ENCODE data around the gene HEXIM1. TPM values are rescaled to one million over a fixed set of nuclear protein-coding genes. Genes with fewer than 3 reads are reported as not detected.

The HEXIM1 gene
- total RNA-seq, 1 experiment from 2014 or later, result 59.1 TPM

GRCh38 chr17:45113424-45113754, 34.9 kb upstream of the HEXIM1 start:
- Histone ChIP-seq H3K36me3 (ENCODE audit: control insufficient read depth, insufficient read depth, low read length) (no peaks in the 10 kb centered on the region), H3K27me3 (ENCODE audit: control insufficient read depth, insufficient read depth, low read length) (no peaks in the 10 kb centered on the region), H3K4me1 (ENCODE audit: control insufficient read depth, insufficient read depth, low read length) (peaks cover 13% of the 10 kb centered on the region), H3K4me3 (ENCODE audit: low read depth in 2 of 2, low read length in 2 of 2) (no peak overlapping the region), H3K27ac (ENCODE audit: low read length) (no peak overlapping the region), H3K9me3 (ENCODE audit: control insufficient read depth, insufficient read depth, low read depth, low read length) (no peaks in the 10 kb centered on the region)
- ChIA-PET POLR2A (no interaction called here), CTCF (interaction anchor here (0.5 kb wide), 1 partner anchor 22 kb away, joined by 3 read pairs; the partner anchor contains the start of gene ACBD4)
- in situ Hi-C loops (cut with HindIII; ENCODE audit: low pct_unique_long_range_greater_than_20kb, low sequenced_read_pairs), result no loop called here
- no peak for ATAC-seq
- BruUV-seq (replicated peaks), result no TSS peak
- no peak for DNase-seq (ENCODE audit: low read depth, low spot score)
- intact Hi-C loops (cut with micrococcal nuclease; ENCODE audit: unreplicated experiment), result no loop called here
- no peak for TF ChIP-seq REST (IDR thresholded peaks at IDR 0.05; ENCODE audit: insufficient read depth in 1 of 2, low read depth in 2 of 2, low read length in 1 of 2)
- TF ChIP-seq SIN3A (IDR thresholded peaks at IDR 0.05; ENCODE audit: borderline replicate concordance, insufficient read depth, low read depth, low read length), result no peak
- TF ChIP-seq POLR2AphosphoS5 (IDR thresholded peaks at IDR 0.05; ENCODE audit: low read depth, low read length), result no peak
- no peak for TF ChIP-seq TCF7L2 (IDR thresholded peaks at IDR 0.05; ENCODE audit: low read depth, low read length)
- no peak for TF ChIP-seq CTCF (IDR thresholded peaks at IDR 0.05)

- CTCF ChIA-PET, result no interaction called here
- Histone ChIP-seq H3K27me3 (ENCODE audit: control insufficient read depth, insufficient read depth, low read length) (no peaks in the 10 kb centered on the region), H3K27ac (ENCODE audit: low read length) (no peak overlapping the region), H3K9me3 (ENCODE audit: control insufficient read depth, insufficient read depth, low read depth, low read length) (no peaks in the 10 kb centered on the region), H3K4me1 (ENCODE audit: control insufficient read depth, insufficient read depth, low read length) (peaks cover 9% of the 10 kb centered on the region), H3K4me3 (ENCODE audit: low read depth in 2 of 2, low read length in 2 of 2) (no peak overlapping the region), H3K36me3 (ENCODE audit: control insufficient read depth, insufficient read depth, low read length) (no peaks in the 10 kb centered on the region)
- TF ChIP-seq TCF7L2 (IDR thresholded peaks at IDR 0.05; ENCODE audit: low read depth, low read length) (no peak), SIN3A (IDR thresholded peaks at IDR 0.05; ENCODE audit: borderline replicate concordance, insufficient read depth, low read depth, low read length) (no peak), REST (IDR thresholded peaks at IDR 0.05; ENCODE audit: insufficient read depth in 1 of 2, low read depth in 2 of 2, low read length in 1 of 2) (no peak), CTCF (IDR thresholded peaks at IDR 0.05) (no peak), POLR2AphosphoS5 (IDR thresholded peaks at IDR 0.05; ENCODE audit: low read depth, low read length) (no peak)
- BruUV-seq (replicated peaks), result no TSS peak
- DNase-seq (ENCODE audit: low read depth, low spot score) (no peak), ATAC-seq (no peak)
- intact Hi-C loops (cut with micrococcal nuclease; ENCODE audit: unreplicated experiment) (no loop called here), in situ Hi-C loops (cut with HindIII; ENCODE audit: low pct_unique_long_range_greater_than_20kb, low sequenced_read_pairs) (no loop called here)
- POLR2A ChIA-PET, result no interaction called here
Measured at GRCh38 chr17:45114117-45114932, 34.0 kb upstream of the HEXIM1 start.

Data from Panc1 (cell line).